Loucy (cell line): ENCODE data around the gene HOXA9.

Experiments used
- H2AFZ ChIP-seq: fragments of 200-600 bp; sonication (generic); 2 replicates; pipeline ENCODE4 v1.6.0; 2016; ENCODE audit warnings: antibody characterized with exemption, mild to moderate bottlenecking, low read length, moderate library complexity
- H3F3A ChIP-seq: fragments of 200-600 bp; 2 replicates; pipeline ENCODE4 v1.6.0; 2016; ENCODE audit warnings: antibody characterized with exemption, low read depth, mild to moderate bottlenecking
- H3K27me3 ChIP-seq: fragments of 200-600 bp; sonication (generic); 2 replicates; pipeline ENCODE4 v1.6.1; 2014; ENCODE audit warnings: low read length, mild to moderate bottlenecking; ENCODE audit not compliant: insufficient read depth, poor library complexity, severe bottlenecking
- H3K36me3 ChIP-seq: fragments of 200-600 bp; sonication (generic); 2 replicates; pipeline ENCODE4 v1.6.1; 2016; ENCODE audit warnings: low read length; ENCODE audit not compliant: insufficient read depth
- H3K4me1 ChIP-seq: fragments of 200-600 bp; sonication (generic); 2 replicates; pipeline ENCODE4 v1.5.1; 2014; ENCODE audit warnings: low read length, mild to moderate bottlenecking; ENCODE audit not compliant: insufficient read depth, poor library complexity, severe bottlenecking
- H3K4me2 ChIP-seq: fragments of 200-600 bp; sonication (generic); 2 replicates; pipeline ENCODE4 v1.6.0; 2014; ENCODE audit warnings: antibody characterized with exemption, low read length, low read depth, mild to moderate bottlenecking; ENCODE audit not compliant: poor library complexity, severe bottlenecking
- H3K4me3 ChIP-seq: fragments of 200-600 bp; sonication (generic); 2 replicates; pipeline ENCODE4 v1.5.1; 2014; ENCODE audit warnings: low read length, mild to moderate bottlenecking, mixed read lengths; ENCODE audit not compliant: poor library complexity, severe bottlenecking
- H3K79me2 ChIP-seq: fragments of 200-600 bp; sonication (generic); 2 replicates; pipeline ENCODE4 v1.6.1; 2014; ENCODE audit warnings: low read length; ENCODE audit not compliant: insufficient read depth
- H3K9ac ChIP-seq: fragments of 200-600 bp; sonication (generic); 2 replicates; pipeline ENCODE4 v1.6.0; 2014; ENCODE audit warnings: mild to moderate bottlenecking, low read depth, low read length, moderate library complexity; ENCODE audit not compliant: poor library complexity, severe bottlenecking
- H3K9me2 ChIP-seq: fragments of 200-600 bp; sonication (generic); replicated peaks from 2 replicates; pipeline ENCODE4 v1.6.1; 2016; ENCODE audit warnings: low read depth, low read length, mixed read lengths
- H3K9me3 ChIP-seq: fragments of 200-600 bp; sonication (generic); 2 replicates; pipeline ENCODE4 v1.6.1; 2014; ENCODE audit warnings: mild to moderate bottlenecking, antibody characterized with exemption, low read length, low read depth; ENCODE audit not compliant: insufficient read depth
- H4K20me1 ChIP-seq: fragments of 200-600 bp; sonication (generic); 2 replicates; pipeline ENCODE4 v1.6.0; 2014; ENCODE audit warnings: antibody characterized with exemption, low read length, mild to moderate bottlenecking; ENCODE audit not compliant: insufficient read depth, poor library complexity, severe bottlenecking
- CTCF ChIP-seq: fragments of 200-600 bp; sonication (generic); conservative IDR thresholded peaks from 2 replicates; pipeline ENCODE4 v1.5.1; 2014; ENCODE audit warnings: mild to moderate bottlenecking, antibody characterized with exemption, low read length
- EZH2phosphoT487 ChIP-seq: fragments of 200-600 bp; IDR thresholded peaks from 2 replicates; pipeline ENCODE4 v1.6.1; 2018; ENCODE audit warnings: antibody characterized with exemption, mild to moderate bottlenecking, moderate library complexity, borderline replicate concordance

HOXA9 gene

GRCh38 chr7:27160546-27161213 lies 4.7 kb downstream of the HOXA9 start:
- H3K9me3 ChIP-seq = no peaks in the 10 kb centered on the region
- peaks cover 12% of the 10 kb centered on the region; the same call in 1 of the 2 replicates for H3F3A ChIP-seq
- TF ChIP-seq CTCF = peak; percentile 91
- TF ChIP-seq EZH2phosphoT487 = no peak
- H3K36me3 ChIP-seq = peaks cover 28% of the 10 kb centered on the region
- peaks cover 35% of the 10 kb centered on the region for H3K27me3 ChIP-seq
- H3K4me3 ChIP-seq = peak overlapping the region; percentile 94
- peaks cover 8% of the 10 kb centered on the region for H3K4me1 ChIP-seq
- peak overlapping the region; percentile 91 for H3K4me2 ChIP-seq
- H3K9me2 ChIP-seq = no peaks in the 10 kb centered on the region
- H3K79me2 ChIP-seq = peaks cover 95% of the 10 kb centered on the region
- H2AFZ ChIP-seq = 0 out of 2 replicates have a peak overlapping the region, but pooled peaks have one; percentile 20
- H3K9ac ChIP-seq = peak overlapping the region; percentile 99
- H4K20me1 ChIP-seq = peaks cover 34% of the 10 kb centered on the region

- Histone ChIP-seq H3K79me2 (peaks cover 98% of the 10 kb centered on the region), H3K4me2 (peak overlapping the region; percentile 91), H3K36me3 (peaks cover 28% of the 10 kb centered on the region), H3K9ac (peak overlapping the region; percentile 99), H3K9me2 (no peaks in the 10 kb centered on the region), H4K20me1 (peaks cover 34% of the 10 kb centered on the region), H3K4me3 (peak overlapping the region; percentile 94), H3K4me1 (peaks cover 8% of the 10 kb centered on the region), H3K9me3 (no peaks in the 10 kb centered on the region), H3K27me3 (peaks cover 34% of the 10 kb centered on the region), H2AFZ (no peak overlapping the region), H3F3A (peaks cover 12% of the 10 kb centered on the region; the same call in 1 of the 2 replicates)
- TF ChIP-seq CTCF (no peak), EZH2phosphoT487 (no peak)
These were observed 5.2 kb downstream of the HOXA9 start for GRCh38 chr7:27160145-27160545.

GRCh38 chr7:27159266-27160144 lies 5.8 kb downstream of the HOXA9 start:
- TF ChIP-seq EZH2phosphoT487 (no peak), CTCF (no peak)
- Histone ChIP-seq H4K20me1 (peaks cover 27% of the 10 kb centered on the region), H3K9me2 (no peaks in the 10 kb centered on the region), H3K9me3 (no peaks in the 10 kb centered on the region), H3K27me3 (peaks cover 28% of the 10 kb centered on the region), H3K4me3 (peak overlapping the region; percentile 94), H3K36me3 (peaks cover 24% of the 10 kb centered on the region), H3F3A (peaks cover 12% of the 10 kb centered on the region; the same call in 1 of the 2 replicates), H3K4me2 (peak overlapping the region; percentile 91), H3K79me2 (peaks cover 98% of the 10 kb centered on the region), H3K4me1 (peaks cover 10% of the 10 kb centered on the region), H3K9ac (peak overlapping the region; percentile 99), H2AFZ (no peak overlapping the region)
